Uterus (tissue), 2 donors: Measurements from ENCODE around the gene RBM25.
"Not testable (repeated sequence)": the region's sequence is repeated elsewhere in the genome, so short reads cannot be mapped to it uniquely, and the experiment has no call there.

Experiments
- POLR2A ChIP-seq, 2 donors: fragments of 450-650 bp; IDR thresholded peaks; one replicate each; pipeline ENCODE4 v1.6.1; 2016; ENCODE audit warnings: antibody characterized with exemption in 2 of 2, mild to moderate bottlenecking in 1 of 2, moderate library complexity in 1 of 2
- TF ChIP-seq, protein P1 (sequence below), 4 experiments: fragments of 200-600 bp in 2 of 4; fragments of 450-650 bp in 2 of 4; sonication (generic) in 2 of 4; IDR thresholded peaks; one replicate each; pipeline ENCODE4 v1.5.1; 2016 to 2019; ENCODE audit warnings: antibody characterized with exemption in 4 of 4, mild to moderate bottlenecking in 2 of 4, moderate library complexity in 1 of 4

DNA sequence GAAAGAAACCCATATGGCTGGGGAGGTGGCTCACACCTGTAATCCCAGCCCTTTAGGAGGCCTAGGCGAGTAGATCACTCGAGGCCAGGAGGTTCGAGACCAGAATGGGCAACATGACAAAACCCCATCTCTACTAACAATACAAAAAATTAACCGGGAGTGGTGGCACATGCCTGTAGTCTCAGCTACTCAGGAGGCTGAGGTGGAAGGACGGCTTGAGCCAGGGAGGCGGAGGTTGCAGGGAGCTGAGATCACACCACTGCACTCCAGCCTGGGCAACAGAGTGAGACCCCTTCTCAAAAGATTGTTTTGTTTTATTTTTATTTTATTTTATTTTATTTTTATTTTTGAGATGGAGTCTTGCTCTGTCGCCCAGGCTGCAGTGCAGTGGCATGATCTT is 47.1 kb upstream of the RBM25 start:
- TF ChIP-seq, protein P1, sequence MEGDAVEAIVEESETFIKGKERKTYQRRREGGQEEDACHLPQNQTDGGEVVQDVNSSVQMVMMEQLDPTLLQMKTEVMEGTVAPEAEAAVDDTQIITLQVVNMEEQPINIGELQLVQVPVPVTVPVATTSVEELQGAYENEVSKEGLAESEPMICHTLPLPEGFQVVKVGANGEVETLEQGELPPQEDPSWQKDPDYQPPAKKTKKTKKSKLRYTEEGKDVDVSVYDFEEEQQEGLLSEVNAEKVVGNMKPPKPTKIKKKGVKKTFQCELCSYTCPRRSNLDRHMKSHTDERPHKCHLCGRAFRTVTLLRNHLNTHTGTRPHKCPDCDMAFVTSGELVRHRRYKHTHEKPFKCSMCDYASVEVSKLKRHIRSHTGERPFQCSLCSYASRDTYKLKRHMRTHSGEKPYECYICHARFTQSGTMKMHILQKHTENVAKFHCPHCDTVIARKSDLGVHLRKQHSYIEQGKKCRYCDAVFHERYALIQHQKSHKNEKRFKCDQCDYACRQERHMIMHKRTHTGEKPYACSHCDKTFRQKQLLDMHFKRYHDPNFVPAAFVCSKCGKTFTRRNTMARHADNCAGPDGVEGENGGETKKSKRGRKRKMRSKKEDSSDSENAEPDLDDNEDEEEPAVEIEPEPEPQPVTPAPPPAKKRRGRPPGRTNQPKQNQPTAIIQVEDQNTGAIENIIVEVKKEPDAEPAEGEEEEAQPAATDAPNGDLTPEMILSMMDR (IDR thresholded peaks at IDR 0.05) = not testable (repeated sequence)
- TF ChIP-seq POLR2A (IDR thresholded peaks at IDR 0.05) = not testable (repeated sequence)
